ENCODE results near the gene RASGRP2.

DNA sequence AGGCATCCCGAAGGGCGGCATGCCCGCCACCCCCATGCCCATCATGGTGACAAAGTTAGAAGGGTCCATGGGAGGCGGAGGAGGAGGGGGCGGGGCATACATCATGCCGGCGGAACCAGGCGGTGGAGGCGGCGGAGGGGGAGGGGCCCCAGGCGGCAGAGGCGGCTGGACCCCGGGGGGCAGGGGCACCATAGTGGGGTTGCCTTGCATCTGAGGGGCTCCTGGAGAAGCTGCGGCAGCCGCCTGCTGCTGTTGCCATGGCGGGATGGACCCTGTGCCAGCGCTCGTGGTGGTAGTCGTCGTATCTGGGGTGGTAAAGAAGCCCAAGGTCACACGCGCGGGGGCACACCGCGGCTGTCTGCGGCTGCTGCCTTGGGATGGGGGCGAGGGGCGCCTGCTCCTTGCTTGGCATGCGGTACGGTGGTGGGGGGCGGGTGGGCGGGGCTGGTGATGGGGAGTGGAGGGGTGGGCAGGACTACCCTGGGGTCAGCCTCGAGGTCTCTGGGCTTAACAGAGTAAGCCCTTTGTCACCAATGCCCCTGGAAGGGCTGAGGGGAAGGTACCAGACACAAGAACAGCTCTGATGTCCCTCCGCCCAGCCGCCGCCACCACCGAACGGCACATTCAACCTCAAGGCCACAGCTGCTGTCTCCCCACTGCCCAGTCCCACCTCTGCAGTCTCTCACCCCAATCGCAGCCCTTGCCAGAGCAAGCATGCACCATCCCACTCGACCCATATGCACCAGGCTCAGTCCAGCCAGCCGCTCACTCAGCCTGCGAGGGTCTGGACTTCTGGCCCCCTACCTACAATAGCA, 22.1 kb upstream of the RASGRP2 start:
- no peak for TF ChIP-seq EZH2 (IDR thresholded peaks at IDR 0.05; ENCODE audit: low read length, missing control alignments)
- TF ChIP-seq, protein P1, sequence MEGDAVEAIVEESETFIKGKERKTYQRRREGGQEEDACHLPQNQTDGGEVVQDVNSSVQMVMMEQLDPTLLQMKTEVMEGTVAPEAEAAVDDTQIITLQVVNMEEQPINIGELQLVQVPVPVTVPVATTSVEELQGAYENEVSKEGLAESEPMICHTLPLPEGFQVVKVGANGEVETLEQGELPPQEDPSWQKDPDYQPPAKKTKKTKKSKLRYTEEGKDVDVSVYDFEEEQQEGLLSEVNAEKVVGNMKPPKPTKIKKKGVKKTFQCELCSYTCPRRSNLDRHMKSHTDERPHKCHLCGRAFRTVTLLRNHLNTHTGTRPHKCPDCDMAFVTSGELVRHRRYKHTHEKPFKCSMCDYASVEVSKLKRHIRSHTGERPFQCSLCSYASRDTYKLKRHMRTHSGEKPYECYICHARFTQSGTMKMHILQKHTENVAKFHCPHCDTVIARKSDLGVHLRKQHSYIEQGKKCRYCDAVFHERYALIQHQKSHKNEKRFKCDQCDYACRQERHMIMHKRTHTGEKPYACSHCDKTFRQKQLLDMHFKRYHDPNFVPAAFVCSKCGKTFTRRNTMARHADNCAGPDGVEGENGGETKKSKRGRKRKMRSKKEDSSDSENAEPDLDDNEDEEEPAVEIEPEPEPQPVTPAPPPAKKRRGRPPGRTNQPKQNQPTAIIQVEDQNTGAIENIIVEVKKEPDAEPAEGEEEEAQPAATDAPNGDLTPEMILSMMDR (conservative IDR thresholded peaks at IDR 0.05 in 1 of 2, IDR thresholded peaks at IDR 0.05 in 1 of 2; ENCODE audit: low read depth in 1 of 2, low read length in 2 of 2), result no peak
